Uterus (tissue), 2 donors: ENCODE measurements around the gene CD200R1L.

Experiments used
- POLR2A ChIP-seq, 2 donors: fragments of 450-650 bp; IDR thresholded peaks; one replicate each; pipeline ENCODE4 v1.6.1; 2016; ENCODE audit warnings: antibody characterized with exemption in 2 of 2, mild to moderate bottlenecking in 1 of 2, moderate library complexity in 1 of 2
- TF ChIP-seq, protein P1 (sequence below), 4 experiments: fragments of 200-600 bp in 2 of 4; fragments of 450-650 bp in 2 of 4; sonication (generic) in 2 of 4; IDR thresholded peaks; one replicate each; pipeline ENCODE4 v1.5.1; 2016 to 2019; ENCODE audit warnings: antibody characterized with exemption in 4 of 4, mild to moderate bottlenecking in 2 of 4, moderate library complexity in 1 of 4

DNA sequence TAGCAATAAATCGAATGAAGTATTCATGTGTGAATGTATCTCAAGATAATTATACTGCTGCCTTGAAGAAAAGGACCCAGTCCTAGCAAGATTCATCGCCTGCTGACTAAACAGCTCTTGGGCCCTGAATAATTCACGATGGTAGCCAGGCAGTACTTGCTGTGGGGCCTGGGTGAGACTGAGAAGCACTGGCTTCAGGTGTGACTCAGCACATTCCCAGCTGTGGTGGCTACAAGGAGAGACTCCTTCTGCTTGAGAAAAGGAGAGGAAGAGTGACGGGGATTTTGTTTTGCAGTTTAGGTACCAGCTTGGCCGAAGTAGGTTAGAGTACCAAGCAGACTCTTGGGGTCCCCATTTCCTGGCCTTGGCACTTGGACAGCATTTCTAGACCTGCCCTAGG is 47.6 kb upstream of the CD200R1L start:
- TF ChIP-seq, protein P1, sequence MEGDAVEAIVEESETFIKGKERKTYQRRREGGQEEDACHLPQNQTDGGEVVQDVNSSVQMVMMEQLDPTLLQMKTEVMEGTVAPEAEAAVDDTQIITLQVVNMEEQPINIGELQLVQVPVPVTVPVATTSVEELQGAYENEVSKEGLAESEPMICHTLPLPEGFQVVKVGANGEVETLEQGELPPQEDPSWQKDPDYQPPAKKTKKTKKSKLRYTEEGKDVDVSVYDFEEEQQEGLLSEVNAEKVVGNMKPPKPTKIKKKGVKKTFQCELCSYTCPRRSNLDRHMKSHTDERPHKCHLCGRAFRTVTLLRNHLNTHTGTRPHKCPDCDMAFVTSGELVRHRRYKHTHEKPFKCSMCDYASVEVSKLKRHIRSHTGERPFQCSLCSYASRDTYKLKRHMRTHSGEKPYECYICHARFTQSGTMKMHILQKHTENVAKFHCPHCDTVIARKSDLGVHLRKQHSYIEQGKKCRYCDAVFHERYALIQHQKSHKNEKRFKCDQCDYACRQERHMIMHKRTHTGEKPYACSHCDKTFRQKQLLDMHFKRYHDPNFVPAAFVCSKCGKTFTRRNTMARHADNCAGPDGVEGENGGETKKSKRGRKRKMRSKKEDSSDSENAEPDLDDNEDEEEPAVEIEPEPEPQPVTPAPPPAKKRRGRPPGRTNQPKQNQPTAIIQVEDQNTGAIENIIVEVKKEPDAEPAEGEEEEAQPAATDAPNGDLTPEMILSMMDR (IDR thresholded peaks at IDR 0.05): no peak
- TF ChIP-seq POLR2A (IDR thresholded peaks at IDR 0.05): no peak
